A673 (cell line): ENCODE results near the gene CCDC158. TPM values are rescaled to one million over a fixed set of nuclear protein-coding genes. Genes with fewer than 3 reads are reported as not detected.

ENCODE experiments used
- BruUV-seq: library from RNA; stranded (reverse); fragments of 400-500 nt; replicated peaks from 2 replicates; lab custom pipeline; 2021; lab: Mats Ljungman, UMichigan
- CTCF ChIA-PET: fragments of 300-600 bp; sonication (Branson Sonifier 250); formaldehyde crosslinking; loops from one replicate; lab custom pipeline; 2022; ENCODE audit warnings: antibody characterized with exemption; lab: Charles Lee
- POLR2A ChIA-PET: fragments of 300-600 bp; sonication (Branson Sonifier 250); formaldehyde crosslinking; loops from one replicate; lab custom pipeline; 2022; ENCODE audit warnings: antibody characterized with exemption; ENCODE audit not compliant: low non-redundant PET; lab: Charles Lee
- DNase-seq: peaks from one replicate; pipeline ENCODE4 v3.0.0-alpha.2; 2015; ENCODE audit warnings: low spot score
- H3K27ac ChIP-seq: fragments of 200-600 bp; sonication (generic); 2 replicates; pipeline ENCODE4 v1.5.1; 2016; ENCODE audit warnings: mixed run types, low read depth, mild to moderate bottlenecking, mixed read lengths, antibody characterized with exemption, low read length; ENCODE audit not compliant: poor library complexity, severe bottlenecking
- H3K27me3 ChIP-seq: fragments of 200-600 bp; sonication (generic); replicated peaks from 2 replicates; pipeline ENCODE4 v1.6.1; 2017; ENCODE audit warnings: mixed run types, low read depth, mild to moderate bottlenecking, mixed read lengths, antibody characterized with exemption, low read length; ENCODE audit not compliant: insufficient read depth, poor library complexity
- H3K36me3 ChIP-seq: fragments of 200-600 bp; sonication (generic); 2 replicates; pipeline ENCODE4 v1.6.1; 2016; ENCODE audit warnings: mixed run types, mild to moderate bottlenecking, mixed read lengths, antibody characterized with exemption, low read length; ENCODE audit not compliant: insufficient read depth, poor library complexity, severe bottlenecking
- H3K4me1 ChIP-seq: fragments of 200-600 bp; sonication (generic); 2 replicates; pipeline ENCODE4 v1.6.1; 2017; ENCODE audit warnings: mixed run types, mild to moderate bottlenecking, mixed read lengths, antibody characterized with exemption, low read length; ENCODE audit not compliant: insufficient read depth, poor library complexity, severe bottlenecking
- H3K4me3 ChIP-seq: fragments of 200-600 bp; sonication (generic); 2 replicates; pipeline ENCODE4 v1.5.1; 2016; ENCODE audit warnings: low read depth, mixed run types, mild to moderate bottlenecking, mixed read lengths, low read length; ENCODE audit not compliant: poor library complexity, severe bottlenecking
- H3K9me3 ChIP-seq: fragments of 200-600 bp; sonication (generic); 2 replicates; pipeline ENCODE4 v1.6.1; 2016; ENCODE audit warnings: mixed run types, low read depth, mild to moderate bottlenecking, mixed read lengths, antibody characterized with exemption, low read length; ENCODE audit not compliant: poor library complexity, severe bottlenecking
- CTCF ChIP-seq: fragments of 300-800, 200-600 bp; sonication (generic); conservative IDR thresholded peaks from 2 replicates; pipeline ENCODE4 v1.5.1; 2017; ENCODE audit warnings: low read depth, mild to moderate bottlenecking, antibody characterized with exemption, low read length, moderate library complexity, mixed read lengths
- EZH2 ChIP-seq: fragments of 200-600 bp; sonication (generic); IDR thresholded peaks from 2 replicates; pipeline ENCODE4 v1.6.1; 2017; ENCODE audit warnings: borderline replicate concordance, low read depth, mild to moderate bottlenecking, mixed read lengths, antibody characterized with exemption, low read length; ENCODE audit not compliant: poor library complexity, severe bottlenecking
- intact Hi-C: fragments of 100-400 bp; cut with micrococcal nuclease; formaldehyde crosslinking; loops from one replicate; pipeline ENCODE4 v1.10.0; 2022; ENCODE audit not compliant: unreplicated experiment
- total RNA-seq: library from RNA; stranded (reverse); gene quantifications from 2 replicates; pipeline ENCODE4 v1.2.3, GENCODE V29; 2021

The CCDC158 gene
- total RNA-seq, 1 experiment from 2014 or later = not detected

- DNase-seq = no peak
- intact Hi-C loops = no loop called here
- Histone ChIP-seq H3K36me3 (no peaks in the 10 kb centered on the region), H3K27me3 (peaks cover 3% of the 10 kb centered on the region), H3K9me3 (no peaks in the 10 kb centered on the region), H3K4me3 (no peak overlapping the region), H3K4me1 (no peaks in the 10 kb centered on the region), H3K27ac (no peak overlapping the region)
- BruUV-seq = no TSS peak
- ChIA-PET CTCF (no interaction called here), POLR2A (no interaction called here)
- TF ChIP-seq EZH2 = no peak
- no peak for TF ChIP-seq CTCF
Observed at GRCh38 chr4:76305033-76305687, 115.8 kb downstream of the CCDC158 start.

- H3K36me3 ChIP-seq = no peaks in the 10 kb centered on the region
- POLR2A ChIA-PET = no interaction called here
- no peaks in the 10 kb centered on the region for H3K9me3 ChIP-seq
- BruUV-seq = no TSS peak
- intact Hi-C loops = no loop called here
- H3K27ac ChIP-seq = no peak overlapping the region
- H3K27me3 ChIP-seq = peaks cover 3% of the 10 kb centered on the region
- no peaks in the 10 kb centered on the region for H3K4me1 ChIP-seq
- TF ChIP-seq CTCF = no peak
- TF ChIP-seq EZH2 = no peak
- CTCF ChIA-PET = no interaction called here
- no peak for DNase-seq
- no peak overlapping the region for H3K4me3 ChIP-seq
Observed at GRCh38 chr4:76302826-76303438, 118.0 kb downstream of the CCDC158 start.

GRCh38 chr4:76301775-76302162 lies 119.2 kb downstream of the CCDC158 start:
- ChIA-PET CTCF (no interaction called here), POLR2A (no interaction called here)
- Histone ChIP-seq H3K36me3 (no peaks in the 10 kb centered on the region), H3K9me3 (no peaks in the 10 kb centered on the region), H3K4me3 (no peak overlapping the region), H3K27me3 (peaks cover under 1% of the 10 kb centered on the region), H3K27ac (no peak overlapping the region), H3K4me1 (no peaks in the 10 kb centered on the region)
- DNase-seq = no peak
- intact Hi-C loops = no loop called here
- no peak for TF ChIP-seq CTCF
- no peak for TF ChIP-seq EZH2
- BruUV-seq = no TSS peak
